SK-N-MC (cell line): ENCODE measurements around the gene HOMER3.

Experiments
- EZH2 ChIP-seq: fragments of 200-600 bp; sonication (generic); IDR thresholded peaks from one replicate; pipeline ENCODE4 v1.6.1; 2017; ENCODE audit warnings: antibody characterized with exemption
- POLR2AphosphoS5 ChIP-seq: IDR thresholded peaks from 2 replicates; pipeline ENCODE4 v1.6.1; 2012; ENCODE audit warnings: mild to moderate bottlenecking, low read depth, low read length, borderline replicate concordance

DNA sequence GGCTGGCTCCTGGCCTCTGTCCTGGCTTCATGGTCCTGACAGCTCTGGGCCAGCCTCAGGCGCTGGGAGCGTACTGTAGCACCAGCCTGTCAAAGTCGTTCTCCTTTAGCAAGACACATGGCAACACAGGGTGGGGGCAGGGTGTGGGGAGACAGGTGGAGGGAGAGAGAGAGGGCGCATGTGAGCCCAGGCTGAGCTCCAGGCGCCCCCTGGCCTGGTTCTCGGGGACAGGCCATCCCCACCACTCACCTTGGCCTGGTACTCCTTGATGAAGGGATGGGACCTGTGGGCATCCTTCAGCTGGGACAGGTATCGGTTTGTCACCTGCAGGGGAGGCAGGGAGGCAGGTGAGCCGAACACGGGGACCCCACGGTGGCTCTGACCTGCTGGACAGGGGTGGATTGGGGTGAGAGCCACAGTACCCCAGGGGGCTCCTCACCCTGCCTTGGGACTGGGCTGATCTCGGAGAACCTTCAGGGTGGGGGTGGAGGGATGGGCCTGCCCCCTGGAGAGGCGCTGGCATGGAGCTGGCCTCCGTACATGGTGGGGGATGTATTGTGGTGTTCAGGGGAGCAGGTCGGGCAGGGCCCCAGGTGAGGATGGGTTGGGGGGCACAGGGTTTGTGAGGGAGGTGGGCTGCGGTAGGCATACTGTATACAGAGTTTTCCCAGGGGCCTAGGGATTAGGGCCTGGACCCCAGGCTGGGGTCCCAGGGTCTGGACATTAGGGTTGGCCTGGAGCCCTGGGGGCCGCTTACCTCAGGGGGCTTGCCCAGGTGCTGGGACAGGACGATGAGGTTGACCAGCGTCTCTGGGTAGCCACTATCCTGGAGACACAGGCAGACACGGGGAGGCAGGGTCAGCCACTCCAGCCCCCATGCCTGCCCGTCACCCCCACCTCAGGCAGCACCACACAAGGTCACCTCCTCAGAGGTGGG, 41.1 kb downstream of the HOMER3 start:
- TF ChIP-seq EZH2 = no peak
- TF ChIP-seq POLR2AphosphoS5 = no peak
